HG02571 (cell line): ENCODE results near the gene UBE2D1.
A peak's percentile ranks its signal among the peaks of the same experiment; 100 is the strongest.
"Not testable (repeated sequence)": the region's sequence is repeated elsewhere in the genome, so short reads cannot be mapped to it uniquely, and the experiment has no call there.

ENCODE experiments used
- ATAC-seq: cut with Tn5 transposase; IDR thresholded peaks from one replicate; pipeline ENCODE4 v1.9.1; 2021; ENCODE audit warnings: mild to moderate bottlenecking, moderate library complexity; ENCODE audit not compliant: unreplicated experiment

UBE2D1 gene

DNA sequence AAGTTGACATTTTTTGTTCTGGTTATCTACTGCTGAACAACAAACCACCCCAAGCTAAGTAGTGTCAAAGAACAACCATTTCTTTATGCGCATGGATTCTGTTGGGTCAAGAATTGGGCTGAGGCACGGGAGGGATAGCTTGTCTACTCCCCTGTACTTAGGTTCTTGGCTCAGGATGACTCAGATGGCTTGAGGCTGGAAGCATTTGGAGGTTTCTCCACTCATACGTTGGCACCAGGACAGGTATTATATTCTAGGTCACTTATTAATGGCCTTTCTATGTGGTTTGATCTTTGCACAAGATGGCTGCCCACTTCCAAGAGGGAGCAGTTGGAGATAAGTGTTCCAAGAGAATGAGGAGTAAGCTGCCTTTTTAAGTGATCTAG lies 38.6 kb downstream of the UBE2D1 start:
- no peak for ATAC-seq

DNA sequence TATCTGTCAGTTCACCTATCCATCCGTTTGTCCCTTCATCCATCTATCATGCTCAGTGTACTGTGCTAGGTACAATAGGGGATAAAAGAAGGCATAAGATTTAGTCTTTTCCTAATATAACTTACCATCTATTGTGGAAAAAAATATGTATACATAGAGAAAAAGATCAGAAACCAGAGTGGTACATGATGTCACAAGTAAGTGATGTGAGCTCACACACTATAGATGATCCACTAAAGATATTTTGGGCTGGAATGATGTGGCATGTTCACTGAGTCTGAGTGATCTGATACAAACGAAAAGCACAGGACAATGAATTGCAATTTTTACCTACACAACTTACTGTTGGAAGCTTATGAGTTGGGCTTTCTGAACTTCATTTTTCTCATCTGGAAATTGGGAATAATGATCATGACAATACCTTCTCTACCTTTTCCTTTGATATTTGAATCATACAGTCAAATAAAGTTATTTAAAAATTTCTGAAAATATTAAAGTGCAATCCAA lies 47.7 kb downstream of the UBE2D1 start:
- no peak for ATAC-seq

DNA sequence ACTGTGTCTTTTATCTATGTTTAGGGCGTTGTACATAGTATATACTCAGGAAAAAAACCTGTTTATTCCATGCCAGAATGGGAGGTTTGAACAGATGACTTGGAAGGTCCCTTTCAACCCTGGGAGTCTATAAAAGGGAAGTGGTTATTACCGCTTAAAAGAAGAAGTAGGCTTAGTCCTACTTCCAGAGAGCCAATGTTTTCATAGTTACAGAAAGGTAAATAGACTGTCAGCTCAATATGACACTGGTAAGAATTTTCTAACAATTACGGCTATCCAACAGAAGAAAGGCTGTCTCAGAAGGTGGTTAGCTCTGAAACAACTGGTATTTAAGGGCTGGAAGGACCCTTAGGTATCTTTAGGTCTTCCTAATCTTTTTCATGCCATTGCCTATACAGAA lies 49.3 kb downstream of the UBE2D1 start:
- peak; percentile 60 for ATAC-seq

DNA sequence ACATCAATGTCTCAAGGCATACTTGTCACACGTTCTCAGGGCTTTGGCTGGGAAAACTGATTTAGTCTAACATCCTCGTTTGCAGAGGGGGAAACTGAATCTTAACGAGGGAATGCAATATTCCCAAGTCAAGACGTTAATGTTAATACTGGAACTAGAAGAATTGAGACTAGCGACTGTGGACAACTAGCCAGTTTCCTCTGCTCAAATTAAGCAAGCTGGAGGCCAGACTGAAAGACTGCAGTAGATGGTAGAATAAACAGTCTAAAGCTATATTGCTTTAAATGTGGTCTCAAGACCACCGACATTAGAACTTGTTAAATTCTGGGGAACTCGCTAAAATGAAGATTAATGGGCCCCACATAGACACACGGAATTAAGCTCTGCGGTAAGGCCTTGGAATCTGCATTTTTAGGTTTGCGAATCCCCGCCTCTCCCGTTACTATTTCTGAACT lies 49.8 kb downstream of the UBE2D1 start:
- peak; percentile 0 for ATAC-seq

DNA sequence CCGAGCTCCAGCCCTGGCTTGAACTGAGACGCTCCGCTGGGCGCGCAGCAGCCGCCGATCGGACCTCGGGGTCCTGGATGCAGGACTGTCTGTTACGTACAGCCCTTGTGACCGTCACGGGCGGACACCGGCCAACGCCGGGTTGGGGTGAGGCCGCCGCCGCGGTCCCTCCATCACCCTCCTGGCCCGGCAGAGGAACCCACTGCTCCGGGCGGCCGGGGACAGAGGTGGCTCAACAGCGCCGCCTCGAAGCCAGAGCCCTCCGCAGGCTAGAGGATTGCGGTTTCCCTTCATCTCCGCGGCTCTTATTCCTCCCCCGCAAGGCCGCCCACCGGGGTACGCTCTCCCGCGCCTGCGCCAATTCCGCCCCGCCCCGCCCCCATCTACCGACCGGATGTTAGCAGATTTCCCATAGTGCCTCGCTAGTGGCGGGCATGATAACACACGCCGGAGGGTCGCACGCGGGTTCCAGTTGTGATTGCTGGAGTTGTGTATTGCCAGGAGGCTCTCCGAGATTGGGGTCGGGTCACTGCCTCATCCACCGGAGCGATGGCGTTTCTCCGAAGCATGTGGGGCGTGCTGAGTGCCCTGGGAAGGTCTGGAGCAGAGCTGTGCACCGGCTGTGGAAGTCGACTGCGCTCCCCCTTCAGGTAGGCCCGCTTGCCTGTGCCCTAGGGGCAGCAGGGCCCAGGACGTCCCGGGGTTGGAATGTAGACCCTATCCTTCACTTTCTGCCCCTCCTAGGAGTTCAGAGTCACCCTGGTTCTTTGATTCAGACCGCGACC lies 50.4 kb downstream of the UBE2D1 start, which contains the start of gene TFAM:
TFAM (plus strand) TSS at position 412 of the 785 bp plus-strand sequence; CDS start at position 550, 138 bp downstream.
- ATAC-seq, result peak; percentile 90

DNA sequence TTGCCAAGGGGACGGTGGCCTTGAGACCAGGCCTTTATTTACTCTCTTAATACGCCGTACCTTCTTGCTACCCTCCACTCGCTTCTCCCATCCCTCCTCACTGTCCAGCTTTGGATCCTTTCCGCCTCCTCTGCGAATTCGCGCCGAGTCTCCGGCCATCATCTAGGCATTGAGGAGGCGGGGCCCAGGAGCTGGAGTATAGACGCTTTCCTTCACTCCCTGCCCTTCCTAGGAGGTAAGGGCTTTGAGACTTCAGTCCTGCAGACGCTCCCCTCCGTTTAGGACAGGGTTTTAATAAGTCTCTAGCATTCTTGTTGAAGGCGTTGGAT lies 50.9 kb downstream of the UBE2D1 start:
- peak; percentile 1 for ATAC-seq

DNA sequence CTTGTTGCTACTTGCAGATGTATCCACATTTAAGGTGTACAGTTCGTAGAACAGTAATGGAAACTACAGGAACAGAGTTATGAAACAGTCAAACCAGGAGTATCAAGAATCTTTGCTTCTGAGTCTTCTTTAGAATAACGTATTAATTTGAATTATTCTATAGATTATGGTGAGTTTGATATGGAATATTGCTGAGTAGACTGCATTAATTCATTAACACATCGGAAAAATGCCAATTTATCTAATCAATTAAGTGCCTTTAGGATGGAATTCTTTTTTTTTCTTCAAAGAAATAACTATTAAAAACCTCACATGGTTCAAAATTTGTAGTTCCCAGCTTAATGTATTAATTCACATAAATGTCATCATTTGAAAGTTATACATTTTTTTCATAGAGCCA lies 54.2 kb downstream of the UBE2D1 start:
- ATAC-seq, result no peak

DNA sequence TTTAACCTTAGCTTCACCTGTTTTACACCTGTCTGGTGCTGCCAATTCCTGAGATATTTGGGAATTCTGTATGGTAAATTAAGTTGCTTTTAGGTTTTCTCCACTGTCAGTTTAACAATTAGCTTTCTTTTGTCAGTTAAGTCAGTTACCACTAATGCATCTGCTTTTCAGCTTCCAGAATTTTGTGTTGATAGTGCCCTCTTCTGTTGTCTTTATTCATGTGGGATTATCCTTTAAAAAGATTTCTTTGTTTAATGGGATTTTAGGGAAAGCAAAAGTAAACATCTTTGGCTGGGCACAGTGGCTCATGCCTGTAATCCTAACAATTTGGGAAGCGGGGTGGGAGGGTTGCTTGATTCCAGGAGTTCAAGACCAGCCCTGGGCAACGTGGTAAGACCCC lies 58.5 kb downstream of the UBE2D1 start:
- ATAC-seq, result no peak

DNA sequence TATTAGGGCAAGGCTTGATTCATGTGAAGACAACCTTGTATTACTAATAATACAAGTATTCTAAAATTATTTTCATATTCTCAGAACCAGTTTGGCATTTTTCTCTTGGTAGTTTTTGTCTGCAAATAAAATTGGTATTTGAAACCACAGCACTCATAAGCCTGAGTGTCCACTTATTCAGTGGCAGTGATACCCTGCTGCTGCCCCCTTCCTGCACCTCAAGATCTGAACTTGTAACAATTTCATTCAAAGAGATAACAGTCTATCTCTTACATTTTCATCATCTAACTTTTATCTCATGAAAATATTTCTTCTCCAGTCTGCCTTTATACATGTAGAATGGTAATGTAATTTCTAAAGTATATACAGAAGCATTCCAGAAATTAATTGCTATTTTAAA lies 59.7 kb downstream of the UBE2D1 start:
- no peak for ATAC-seq

DNA sequence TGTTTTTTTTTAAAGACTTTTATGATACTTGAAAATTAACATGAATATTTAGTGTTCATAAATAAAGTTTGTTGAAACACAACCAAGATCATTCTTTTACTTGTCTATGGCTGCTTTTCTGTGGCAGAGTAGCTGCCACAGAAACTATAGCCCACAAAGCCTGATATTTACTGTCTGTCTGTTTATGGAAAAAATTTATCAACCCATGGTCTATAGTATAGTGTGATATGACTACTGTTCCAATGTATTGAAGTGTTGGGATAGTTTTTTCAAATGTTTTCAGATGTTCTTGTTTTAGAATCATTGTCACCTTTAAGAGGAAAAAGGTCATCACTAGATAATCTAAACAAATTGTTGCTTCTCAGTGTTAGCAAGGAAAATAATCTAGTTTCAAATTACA lies 61.3 kb downstream of the UBE2D1 start:
- no peak for ATAC-seq

DNA sequence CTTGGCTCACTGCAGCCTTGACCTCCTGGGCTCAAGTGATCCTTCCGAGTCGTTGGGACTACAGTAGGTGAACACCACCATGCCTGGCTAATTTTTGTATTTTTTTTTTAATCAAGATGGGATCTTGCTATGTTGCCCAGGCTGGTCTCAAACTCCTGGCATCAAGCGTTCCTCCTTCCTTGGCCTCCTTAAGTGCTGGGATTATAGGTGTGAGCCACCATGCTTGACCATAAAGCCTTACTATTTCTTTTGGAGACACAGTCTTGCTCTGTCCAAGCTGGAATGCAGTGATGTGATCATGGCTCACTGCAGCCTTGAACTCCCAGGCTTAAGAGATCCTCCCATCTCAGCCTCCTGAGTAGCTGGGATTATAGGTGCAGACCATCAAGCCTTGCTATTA lies 63.0 kb downstream of the UBE2D1 start:
- no peak for ATAC-seq

DNA sequence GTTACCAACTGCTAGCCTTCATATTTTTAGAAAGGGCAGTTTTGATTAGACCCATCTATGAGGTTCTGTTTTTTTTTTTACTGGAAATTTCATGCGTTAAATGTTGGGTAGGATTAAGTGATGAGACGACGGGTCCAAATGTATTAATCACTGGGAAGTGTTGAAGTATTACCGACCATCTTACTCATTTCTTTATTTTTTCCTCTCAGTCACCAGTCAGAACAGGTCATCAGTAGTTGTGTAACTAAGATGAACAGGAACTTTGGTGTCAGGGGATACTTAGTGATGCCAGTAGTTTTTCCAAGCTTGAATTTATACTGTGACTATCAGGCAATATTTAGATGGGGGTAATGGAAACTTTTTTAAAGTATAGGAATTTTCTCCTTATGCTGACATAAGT lies 64.6 kb downstream of the UBE2D1 start:
- no peak for ATAC-seq

DNA sequence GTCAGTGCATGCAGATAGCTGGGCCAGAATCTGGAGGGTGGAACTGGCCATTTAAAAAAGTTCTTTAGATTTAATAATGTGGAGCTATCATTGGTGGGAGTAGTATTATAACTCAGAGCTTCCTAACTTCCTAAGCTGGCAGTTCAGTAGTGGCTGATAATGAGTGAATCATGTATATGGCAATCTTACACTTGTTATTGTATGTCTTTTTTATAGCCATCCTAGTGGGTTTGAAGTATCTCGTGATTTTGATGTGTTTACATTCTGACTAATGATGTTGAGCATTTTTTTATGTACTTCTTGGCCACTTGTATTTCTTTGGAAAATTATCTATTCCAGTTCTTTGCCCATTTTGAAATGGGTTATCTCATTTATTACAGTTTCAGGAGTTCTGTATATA lies 65.8 kb downstream of the UBE2D1 start:
- no peak for ATAC-seq

DNA sequence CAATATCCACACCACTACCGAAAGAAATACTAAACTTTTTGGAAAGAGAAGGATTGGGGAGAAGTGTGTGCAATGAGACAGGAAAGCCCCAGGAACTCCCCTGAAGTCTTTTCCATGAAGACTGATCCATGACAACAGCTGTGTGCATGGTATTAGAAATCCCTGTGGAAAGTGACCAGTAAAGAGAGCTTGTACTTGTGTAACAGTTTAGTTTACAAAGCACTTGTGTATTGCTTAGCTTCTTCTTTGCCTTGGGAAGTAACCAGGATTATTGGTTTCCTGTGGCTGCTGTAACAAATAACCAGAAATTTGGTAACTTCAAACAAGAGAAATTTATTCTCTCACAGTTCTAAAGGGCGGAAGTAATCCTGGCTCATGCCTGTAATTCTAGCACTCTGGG lies 69.2 kb downstream of the UBE2D1 start:
- ATAC-seq, result no peak

DNA sequence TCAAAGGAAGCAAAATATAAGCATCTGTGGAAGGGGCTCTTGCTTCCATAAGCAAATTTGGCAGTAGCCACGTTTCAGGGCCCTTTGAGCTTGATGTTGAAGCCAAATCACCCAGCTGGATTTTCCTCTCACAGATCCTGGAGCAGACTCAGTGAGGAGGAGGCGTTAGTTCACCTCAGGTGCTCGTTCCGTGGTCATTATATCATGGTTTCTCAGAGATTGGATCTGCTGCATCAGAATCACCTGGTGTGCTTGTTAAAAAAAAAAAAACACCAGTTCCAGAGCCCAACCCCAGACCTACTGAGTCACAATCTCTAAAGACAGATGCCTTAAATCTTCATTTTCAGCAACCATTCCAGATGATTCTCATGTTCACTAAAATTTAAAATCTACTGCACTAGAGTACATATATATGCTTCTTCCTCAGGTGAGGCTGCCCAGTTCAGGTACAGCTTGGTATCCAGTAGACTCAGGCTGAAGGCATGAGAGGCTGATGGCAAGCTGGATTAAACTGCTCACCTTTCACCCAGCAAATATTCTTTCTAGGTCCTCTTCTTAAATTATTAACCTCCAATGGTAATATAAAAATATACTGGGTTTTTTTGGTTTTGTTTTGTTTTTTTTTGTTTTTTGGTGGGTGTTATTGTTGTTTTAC lies 75.3 kb downstream of the UBE2D1 start:
- no peak for ATAC-seq

DNA sequence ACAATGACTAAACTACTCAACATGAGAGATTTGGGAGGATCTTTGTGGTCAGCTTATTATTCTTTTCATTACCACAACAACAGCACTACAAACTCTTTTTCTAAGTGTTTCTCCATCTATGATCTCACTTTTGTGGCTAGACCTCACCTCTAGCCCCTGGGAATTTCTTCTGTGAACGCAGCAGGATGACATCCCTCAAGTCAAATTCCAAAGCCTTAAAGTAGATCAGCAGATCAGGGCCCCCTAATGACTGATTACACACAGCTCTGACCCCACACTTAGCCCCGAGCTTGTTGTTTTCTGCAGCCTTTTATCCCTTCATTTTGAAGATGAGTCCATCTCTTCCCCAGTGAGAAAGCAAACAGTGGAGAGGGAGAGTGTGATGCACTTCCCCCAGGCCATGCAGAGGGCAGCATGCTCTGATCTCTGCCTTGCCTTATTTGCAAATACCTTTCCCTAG lies 77.7 kb downstream of the UBE2D1 start:
- ATAC-seq, result no peak

DNA sequence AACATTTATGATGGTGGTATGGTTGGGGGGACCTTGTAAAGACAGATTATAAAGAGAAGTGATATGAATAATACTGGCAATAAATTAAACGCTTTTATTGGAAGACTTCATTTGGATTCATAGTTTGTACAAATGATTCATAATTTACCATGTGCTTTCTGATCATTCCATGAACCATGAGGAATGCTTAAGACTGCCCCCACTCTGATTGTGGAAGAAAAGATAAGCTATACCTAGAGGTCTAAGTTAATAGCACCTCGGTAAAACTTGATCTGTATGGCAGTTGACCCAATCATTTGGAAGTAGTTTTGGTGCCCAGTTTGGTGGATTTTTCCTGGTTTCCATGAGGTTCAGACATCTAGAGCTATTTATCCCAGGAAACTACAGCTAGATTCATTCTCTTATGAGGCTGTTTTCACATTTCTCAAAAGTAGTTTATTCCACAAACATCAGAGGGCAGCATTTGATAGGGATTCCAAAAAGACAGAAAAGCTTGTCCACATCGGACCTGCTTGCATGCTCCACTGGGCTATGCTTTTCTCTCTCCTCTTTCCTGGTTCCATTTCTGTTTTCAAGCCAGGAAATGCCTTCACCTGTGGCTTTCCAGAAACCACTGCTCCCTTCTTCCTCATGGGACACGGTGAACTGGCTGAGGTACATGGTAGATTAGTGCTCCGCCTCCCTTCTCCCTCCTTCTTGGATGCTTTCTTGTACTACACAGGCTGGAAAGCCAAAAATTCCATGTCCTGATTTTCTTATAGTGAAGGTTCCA lies 79.7 kb downstream of the UBE2D1 start:
- no peak for ATAC-seq

DNA sequence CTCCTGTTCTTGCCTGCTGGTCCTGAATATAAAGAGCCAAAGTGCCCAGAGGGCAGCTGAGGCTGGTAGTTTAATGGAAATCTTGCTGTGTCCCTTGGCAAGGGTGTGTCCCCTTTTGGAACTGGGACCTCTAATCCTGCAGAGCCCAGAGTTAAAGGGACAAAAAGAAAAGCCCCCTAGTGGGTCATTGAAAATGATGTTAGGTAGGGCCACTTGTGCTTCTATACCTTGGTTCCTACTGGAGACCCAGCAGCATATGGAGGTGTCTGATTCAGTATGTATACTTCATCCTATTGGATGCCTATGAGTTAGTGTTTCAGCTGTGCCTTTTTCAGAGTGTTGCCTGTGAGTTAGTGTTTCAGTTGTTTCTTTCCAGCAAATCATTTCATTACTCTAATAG lies 81.0 kb downstream of the UBE2D1 start:
- no peak for ATAC-seq

DNA sequence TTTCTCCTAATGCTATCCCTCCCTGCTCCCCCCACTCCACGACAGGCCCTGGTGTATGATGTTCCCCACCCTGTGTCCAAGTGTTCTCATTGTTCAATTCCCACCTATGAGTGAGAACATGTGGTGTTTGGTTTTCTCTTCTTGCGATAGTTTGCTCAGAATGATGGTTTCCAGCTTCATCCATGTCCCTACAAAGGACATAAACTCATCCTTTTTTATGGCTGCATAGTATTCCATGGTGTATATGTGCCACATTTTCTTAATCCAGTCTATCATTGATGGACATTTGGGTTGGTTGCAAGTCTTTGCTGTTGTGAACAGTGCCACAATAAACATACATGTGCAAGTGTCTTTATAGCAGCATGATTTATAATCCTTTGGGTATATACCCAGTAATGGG lies 83.1 kb downstream of the UBE2D1 start:
- ATAC-seq, result not testable (repeated sequence)
